Loucy (cell line): ENCODE measurements around the gene TNFRSF1B.

ENCODE experiments used
- CTCF ChIP-seq: fragments of 200-600 bp; sonication (generic); conservative IDR thresholded peaks from 2 replicates; pipeline ENCODE4 v1.5.1; 2014; ENCODE audit warnings: mild to moderate bottlenecking, antibody characterized with exemption, low read length
- EZH2phosphoT487 ChIP-seq: fragments of 200-600 bp; IDR thresholded peaks from 2 replicates; pipeline ENCODE4 v1.6.1; 2018; ENCODE audit warnings: antibody characterized with exemption, mild to moderate bottlenecking, moderate library complexity, borderline replicate concordance

- no peak for TF ChIP-seq CTCF
- no peak for TF ChIP-seq EZH2phosphoT487
Measured at GRCh38 chr1:12219800-12220199, 53.0 kb downstream of the TNFRSF1B start.
